ENCODE results near the gene ADAT3.

GRCh38 chr19:1905110-1905862 is at the start of gene ADAT3, which contains the start of gene SCAMP4:
- TF ChIP-seq RAD21 (IDR thresholded peaks at IDR 0.05; ENCODE audit: low read length): no peak
- TF ChIP-seq, protein P1, sequence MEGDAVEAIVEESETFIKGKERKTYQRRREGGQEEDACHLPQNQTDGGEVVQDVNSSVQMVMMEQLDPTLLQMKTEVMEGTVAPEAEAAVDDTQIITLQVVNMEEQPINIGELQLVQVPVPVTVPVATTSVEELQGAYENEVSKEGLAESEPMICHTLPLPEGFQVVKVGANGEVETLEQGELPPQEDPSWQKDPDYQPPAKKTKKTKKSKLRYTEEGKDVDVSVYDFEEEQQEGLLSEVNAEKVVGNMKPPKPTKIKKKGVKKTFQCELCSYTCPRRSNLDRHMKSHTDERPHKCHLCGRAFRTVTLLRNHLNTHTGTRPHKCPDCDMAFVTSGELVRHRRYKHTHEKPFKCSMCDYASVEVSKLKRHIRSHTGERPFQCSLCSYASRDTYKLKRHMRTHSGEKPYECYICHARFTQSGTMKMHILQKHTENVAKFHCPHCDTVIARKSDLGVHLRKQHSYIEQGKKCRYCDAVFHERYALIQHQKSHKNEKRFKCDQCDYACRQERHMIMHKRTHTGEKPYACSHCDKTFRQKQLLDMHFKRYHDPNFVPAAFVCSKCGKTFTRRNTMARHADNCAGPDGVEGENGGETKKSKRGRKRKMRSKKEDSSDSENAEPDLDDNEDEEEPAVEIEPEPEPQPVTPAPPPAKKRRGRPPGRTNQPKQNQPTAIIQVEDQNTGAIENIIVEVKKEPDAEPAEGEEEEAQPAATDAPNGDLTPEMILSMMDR (conservative IDR thresholded peaks at IDR 0.05; ENCODE audit: low read depth, low read length): no peak
- TF ChIP-seq MAFK (IDR thresholded peaks at IDR 0.05; ENCODE audit: low read depth, low read length): no peak
- TF ChIP-seq CHD1 (IDR thresholded peaks at IDR 0.05; ENCODE audit: low read depth, low read length): no peak

All from IMR-90 (cell line).